Mammary epithelial cell (primary cell): ENCODE results near the gene CNTNAP2.

Experiments
- EZH2 ChIP-seq: IDR thresholded peaks from 2 replicates; pipeline ENCODE4 v1.6.1; 2012; ENCODE audit warnings: low read length, inconsistent platforms, borderline replicate concordance
- TF ChIP-seq, protein P1 (sequence below), 2 donors: IDR thresholded peaks in 1 of 2; conservative IDR thresholded peaks in 1 of 2; 2 replicates each; pipeline ENCODE4 v1.5.1; 2011 to 2012; ENCODE audit warnings: inconsistent platforms in 2 of 2, low read length in 2 of 2, mild to moderate bottlenecking in 2 of 2, control low read depth in 1 of 2, low read depth in 1 of 2; ENCODE audit not compliant: insufficient read depth in 1 of 2; ENCODE audit errors: extremely low read depth in 1 of 2

DNA sequence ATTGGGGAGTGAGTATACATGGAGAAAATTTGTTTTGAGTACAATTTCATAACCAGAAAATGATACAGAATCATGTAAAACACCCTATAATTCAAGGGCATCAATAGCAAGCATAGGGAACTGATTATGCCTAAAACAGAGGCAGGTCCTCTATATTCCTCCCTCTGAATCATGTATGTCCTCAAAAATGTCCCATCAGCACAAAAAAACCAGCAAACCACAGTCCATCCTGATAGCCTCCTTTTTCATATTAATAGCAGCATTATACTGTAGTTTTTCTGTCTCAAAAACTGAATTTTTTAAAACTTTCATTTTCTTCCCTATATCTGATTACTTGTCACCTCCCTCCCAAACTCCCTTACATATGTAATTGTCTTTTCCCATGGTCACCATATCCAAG, 1057.3 kb downstream of the CNTNAP2 start:
- TF ChIP-seq, protein P1, sequence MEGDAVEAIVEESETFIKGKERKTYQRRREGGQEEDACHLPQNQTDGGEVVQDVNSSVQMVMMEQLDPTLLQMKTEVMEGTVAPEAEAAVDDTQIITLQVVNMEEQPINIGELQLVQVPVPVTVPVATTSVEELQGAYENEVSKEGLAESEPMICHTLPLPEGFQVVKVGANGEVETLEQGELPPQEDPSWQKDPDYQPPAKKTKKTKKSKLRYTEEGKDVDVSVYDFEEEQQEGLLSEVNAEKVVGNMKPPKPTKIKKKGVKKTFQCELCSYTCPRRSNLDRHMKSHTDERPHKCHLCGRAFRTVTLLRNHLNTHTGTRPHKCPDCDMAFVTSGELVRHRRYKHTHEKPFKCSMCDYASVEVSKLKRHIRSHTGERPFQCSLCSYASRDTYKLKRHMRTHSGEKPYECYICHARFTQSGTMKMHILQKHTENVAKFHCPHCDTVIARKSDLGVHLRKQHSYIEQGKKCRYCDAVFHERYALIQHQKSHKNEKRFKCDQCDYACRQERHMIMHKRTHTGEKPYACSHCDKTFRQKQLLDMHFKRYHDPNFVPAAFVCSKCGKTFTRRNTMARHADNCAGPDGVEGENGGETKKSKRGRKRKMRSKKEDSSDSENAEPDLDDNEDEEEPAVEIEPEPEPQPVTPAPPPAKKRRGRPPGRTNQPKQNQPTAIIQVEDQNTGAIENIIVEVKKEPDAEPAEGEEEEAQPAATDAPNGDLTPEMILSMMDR (conservative IDR thresholded peaks at IDR 0.05 in 1 of 2, IDR thresholded peaks at IDR 0.05 in 1 of 2; ENCODE audit: extremely low read depth in 1 of 2, insufficient read depth in 1 of 2, low read depth in 1 of 2, low read length in 2 of 2), result no peak
- no peak for TF ChIP-seq EZH2
